Measurements from ENCODE around the gene TUBB1.
"Not testable (repeated sequence)": the region's sequence is repeated elsewhere in the genome, so short reads cannot be mapped to it uniquely, and the experiment has no call there.

Gene TUBB1

DNA sequence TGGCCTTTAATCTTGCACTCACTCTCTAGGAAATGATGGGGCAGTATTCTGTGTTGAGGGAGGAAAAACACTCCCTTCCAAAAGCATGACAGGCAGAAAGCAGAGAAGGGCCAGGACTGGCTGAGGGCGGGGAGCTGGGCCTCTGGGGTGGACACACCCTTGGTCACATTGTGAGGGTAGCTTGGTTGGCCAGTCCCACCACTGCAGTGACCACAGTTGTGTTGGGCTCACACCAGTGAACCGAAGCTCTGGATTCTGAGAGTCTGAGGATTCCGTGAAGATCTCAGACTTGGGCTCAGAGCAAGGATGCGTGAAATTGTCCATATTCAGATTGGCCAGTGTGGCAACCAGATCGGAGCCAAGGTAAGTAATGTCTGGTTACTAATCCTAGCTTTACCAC lies at the start of gene TUBB1:
Gene TUBB1, plus strand, starts transcription at position 213 of the 400 bp plus-strand sequence. Its CDS starts 94 bp downstream, at position 307.
- no peak for DNase-seq (ENCODE audit: low spot score)

DNA sequence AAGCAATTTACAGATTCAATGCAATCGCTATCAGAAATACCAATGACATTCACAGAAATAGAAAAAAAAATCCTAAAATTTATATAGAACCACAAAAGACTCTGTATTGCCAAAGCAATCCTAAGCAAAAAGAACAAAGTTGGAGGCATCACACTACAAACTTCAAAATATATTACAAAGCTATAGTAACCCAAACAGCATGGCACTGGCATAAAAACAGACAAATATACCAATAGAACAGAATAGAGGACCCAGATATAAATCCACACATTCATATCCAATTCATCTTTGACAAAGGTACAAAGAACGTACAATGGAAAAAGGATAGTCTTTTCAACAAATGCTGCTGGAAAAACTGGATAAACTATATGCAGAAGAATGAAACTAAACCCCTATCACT lies 49.8 kb upstream of the TUBB1 start:
- no peak for DNase-seq (ENCODE audit: low spot score)

DNA sequence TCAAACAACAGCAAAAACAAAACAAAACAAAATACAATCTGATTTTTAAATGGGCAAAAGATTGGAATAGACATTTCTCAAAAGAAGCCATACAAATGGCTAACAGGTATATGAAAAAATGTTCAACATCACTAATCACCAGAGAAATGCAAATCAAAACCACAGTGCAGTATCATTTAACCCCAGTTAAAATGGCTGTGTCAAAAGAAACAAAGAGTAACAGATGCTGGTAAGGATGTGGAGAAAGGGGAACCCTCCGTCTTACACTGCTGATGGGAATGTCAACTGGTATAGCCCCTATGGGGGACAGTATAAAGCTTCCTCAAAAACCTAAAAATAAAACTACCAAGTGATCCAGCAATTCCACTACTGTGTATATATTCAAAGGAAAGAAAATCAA lies 49.1 kb upstream of the TUBB1 start:
- DNase-seq (ENCODE audit: low spot score), result no peak

DNA sequence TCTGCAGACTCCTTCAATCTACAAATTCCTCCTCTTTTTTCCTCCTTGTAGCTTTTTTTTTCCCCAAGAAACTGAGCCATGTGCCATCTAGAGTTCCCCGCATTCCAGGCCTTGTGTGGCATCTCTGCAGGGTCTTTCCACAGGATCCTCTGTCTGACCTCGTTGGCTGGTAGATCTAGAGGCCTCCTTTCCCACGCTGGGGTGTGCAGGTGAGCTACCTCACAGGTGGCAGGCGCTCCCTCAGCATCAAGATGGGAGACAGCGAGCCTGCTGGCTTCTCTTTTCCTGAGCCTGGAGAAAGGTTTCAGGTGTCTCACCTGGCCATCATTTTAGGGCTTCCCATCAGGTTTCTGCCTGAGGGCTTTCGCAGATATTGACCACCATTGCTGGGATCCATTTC lies 47.8 kb upstream of the TUBB1 start:
- no peak for DNase-seq (ENCODE audit: low spot score)

DNA sequence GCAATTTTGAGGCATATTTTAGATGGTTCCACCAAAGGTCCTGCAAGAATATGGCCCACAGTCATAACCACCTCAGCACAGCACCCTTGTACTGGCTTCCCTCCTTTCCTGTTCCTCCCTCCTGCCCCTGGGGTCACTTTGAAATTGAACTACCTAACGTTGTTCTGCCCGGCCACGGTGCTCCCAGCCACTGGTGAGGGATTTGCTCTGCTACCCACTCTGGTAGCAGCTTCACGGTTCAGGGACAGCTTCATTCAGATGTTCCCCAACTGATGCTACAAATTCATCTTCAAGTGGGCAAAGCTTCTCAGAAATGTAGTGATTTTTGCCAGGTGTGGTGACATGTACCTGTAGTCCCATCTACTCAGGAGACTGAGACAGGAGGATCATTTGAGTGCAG lies 46.0 kb upstream of the TUBB1 start:
- DNase-seq (ENCODE audit: low spot score), result no peak

DNA sequence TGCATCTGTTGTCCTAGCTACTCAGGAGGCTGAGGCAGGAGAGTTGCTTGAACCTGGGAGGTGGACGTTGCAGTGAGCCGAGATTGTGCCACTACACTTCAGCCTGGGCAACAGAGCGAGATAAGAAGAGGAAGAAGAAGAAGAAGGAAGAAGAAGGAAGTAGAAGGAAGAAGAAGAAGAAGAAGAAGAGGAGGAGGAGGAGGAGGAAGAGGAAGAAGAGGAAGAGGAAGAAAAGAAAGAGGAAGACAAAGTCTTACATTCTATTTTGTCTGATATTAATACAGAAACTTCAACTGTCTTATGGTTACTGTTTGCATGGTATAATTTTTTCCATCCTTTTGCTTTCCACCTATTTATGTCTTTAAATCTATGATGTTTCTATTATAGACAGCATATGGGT lies 45.4 kb upstream of the TUBB1 start:
- no peak for DNase-seq (ENCODE audit: low spot score)

DNA sequence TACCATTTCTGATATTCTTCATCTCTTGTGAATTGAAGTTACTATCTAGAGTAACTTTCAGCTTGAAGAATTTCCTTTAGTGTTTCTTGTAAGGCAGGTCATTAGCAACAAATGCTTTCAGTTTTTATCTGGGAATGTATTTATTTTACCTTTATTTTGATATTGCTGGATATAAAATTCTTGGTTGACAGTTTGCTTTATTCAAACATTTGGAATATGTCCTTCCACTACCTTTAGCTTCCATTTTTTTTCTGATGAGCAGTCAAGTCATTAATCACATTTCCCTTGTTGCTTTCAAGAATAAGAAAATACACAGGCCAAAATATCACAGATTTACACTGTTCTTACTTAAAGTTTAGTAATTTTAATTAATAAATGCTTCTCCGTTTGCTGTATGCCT lies 43.9 kb upstream of the TUBB1 start:
- no peak for DNase-seq (ENCODE audit: low spot score)

DNA sequence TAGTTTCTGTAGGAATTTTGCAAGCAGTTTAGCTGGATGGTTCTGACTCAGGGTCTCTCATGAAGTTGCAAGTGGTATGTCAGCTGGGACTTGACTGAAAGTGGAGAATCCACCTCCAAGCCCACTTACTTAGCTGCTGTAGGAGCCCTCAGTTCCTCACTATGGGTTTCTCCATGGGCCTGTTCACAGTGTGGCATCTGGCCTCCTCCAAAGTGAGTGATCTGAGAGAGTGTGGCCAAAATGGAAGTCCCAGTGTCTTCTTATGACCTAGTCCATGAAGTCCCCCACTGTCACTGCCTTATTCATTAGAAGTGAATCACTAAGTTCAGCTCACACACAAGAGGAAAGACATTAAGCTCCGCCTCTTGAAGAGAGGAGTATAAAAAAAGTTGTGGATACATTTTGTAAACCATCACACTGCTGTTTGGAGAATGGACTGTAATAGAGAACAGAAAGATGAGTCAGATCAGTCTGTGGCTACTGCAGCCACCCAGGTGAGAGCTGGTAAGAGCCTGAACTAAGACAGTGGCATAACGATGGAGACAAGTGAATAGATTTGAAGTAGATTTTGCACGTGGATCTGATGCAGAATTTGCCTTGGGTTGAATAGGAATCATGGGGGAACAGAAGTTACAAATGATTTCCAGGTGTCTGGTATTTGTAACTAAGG lies 43.0 kb upstream of the TUBB1 start:
- no peak for DNase-seq (ENCODE audit: low spot score)

DNA sequence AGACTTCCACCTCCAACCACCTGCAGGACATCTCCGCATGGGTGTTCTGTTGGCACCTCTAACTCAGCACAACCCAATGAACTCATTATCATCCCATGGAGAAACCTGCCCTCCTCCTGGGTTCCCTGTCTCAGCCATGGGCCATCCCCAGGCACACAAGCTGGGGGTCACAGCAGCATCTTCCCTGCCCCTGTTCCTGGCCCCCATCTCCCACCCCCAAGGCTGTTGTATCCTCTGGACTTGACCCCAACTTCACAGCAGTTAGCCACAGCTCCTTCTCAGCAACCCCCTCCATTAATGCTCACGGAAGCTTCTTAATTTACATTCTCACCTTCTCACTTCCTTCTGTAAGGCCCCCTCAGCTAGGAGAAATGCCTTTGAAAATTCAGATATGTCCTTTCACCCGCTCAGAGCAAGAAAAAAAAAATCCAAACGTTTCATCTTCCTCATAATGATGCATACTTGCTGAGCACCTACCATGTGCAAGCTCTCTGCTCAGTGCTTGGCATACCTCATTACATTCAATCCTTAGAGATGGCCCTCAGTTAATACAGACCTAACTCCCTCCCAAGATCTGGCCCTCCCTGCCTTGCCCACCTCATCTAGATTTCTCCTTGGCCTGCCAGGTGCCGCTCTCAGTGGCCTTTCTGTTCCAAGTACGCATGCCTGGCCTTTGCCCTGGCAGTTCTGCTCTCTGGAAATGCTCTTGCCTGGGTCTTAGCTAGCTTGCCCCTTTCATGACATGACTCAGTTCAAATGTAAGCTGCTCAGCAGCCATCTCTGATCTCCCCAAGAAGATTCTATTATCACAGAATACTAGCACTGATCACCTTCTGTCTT lies 40.7 kb upstream of the TUBB1 start:
- no peak for DNase-seq (ENCODE audit: low spot score)

DNA sequence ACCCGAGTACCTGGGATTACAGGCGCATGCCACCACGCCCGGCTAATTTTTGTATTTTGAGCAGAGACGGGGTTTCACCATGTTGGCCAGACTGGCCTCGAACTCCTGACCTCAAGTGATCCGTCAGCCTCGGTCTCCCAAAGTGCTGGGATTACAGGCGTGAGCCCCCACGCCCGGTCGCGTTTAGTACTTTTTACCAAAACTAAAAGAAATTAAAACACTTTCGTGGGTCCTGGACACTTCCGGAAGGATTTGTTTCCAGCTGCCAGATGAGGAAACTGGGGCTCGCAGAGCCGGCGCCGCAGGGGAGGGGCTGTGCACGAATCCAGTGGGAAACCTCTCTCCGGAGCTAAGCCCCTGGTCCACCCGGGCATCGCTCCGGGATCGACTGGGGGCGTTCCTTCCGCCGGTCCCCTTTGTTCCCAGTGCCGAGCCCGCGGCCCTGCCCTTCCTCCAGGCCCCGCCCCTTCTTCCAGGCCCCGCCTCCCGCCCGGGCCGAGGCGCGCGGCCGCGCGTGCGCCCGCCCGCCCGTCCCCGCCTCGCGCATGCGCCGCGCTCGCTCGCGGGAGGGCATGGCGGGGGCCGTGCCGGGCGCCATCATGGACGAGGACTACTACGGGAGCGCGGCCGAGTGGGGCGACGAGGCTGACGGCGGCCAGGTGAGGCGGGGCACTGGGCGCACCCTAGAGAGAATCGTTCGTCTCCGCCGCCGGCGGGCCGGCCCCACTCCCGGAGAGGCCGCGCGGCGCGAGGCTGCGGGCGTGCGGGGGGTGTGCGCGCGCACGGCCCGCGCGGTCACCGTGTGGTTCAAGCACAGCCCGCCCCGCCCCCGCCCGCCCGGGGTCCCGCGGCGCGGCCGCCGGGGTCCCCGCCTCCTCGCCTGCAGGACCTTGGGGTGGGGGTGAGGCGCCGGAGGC lies 38.3 kb upstream of the TUBB1 start, which contains the start of gene NELFCD:
Gene NELFCD, plus strand, starts transcription at position 546 of the 917 bp plus-strand sequence. Its CDS starts 54 bp downstream, at position 600.
- DNase-seq (ENCODE audit: low spot score), result peak; percentile 99

DNA sequence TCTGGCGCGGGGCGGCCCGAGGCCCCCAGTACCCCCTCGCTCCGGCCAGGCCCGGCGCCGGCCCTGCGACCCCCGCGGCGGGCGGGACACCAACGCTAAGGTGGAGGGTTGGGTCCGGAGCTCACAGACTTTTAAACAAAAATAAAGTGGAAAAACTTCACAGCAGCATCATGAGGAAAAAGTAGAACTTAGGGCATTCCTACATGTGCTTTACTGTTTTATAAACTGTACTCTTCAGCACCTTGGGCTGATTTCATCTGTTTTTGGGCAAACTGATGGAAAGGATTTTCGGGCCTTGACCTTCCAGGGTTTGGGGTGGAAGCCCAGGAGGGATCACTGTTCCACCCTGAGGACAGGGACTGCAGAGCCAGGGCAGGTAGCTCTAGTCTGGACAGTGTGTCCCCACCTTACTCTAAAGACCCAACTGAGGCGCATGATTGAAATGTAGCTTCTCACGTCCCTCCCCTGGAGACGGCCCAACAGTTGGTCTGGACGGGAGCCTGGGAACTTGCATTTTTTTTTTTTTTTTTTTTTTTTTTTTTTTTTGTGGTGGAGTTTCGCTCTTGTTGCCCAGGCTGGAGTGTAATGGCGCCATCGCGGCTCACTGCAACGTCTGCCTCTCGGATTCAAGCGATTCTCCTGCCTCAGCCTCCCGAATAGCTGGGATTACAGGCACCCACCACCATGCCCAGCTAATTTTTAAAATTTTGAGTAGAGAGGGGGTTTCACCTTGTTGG lies 37.4 kb upstream of the TUBB1 start:
- DNase-seq (ENCODE audit: low spot score), result no peak

DNA sequence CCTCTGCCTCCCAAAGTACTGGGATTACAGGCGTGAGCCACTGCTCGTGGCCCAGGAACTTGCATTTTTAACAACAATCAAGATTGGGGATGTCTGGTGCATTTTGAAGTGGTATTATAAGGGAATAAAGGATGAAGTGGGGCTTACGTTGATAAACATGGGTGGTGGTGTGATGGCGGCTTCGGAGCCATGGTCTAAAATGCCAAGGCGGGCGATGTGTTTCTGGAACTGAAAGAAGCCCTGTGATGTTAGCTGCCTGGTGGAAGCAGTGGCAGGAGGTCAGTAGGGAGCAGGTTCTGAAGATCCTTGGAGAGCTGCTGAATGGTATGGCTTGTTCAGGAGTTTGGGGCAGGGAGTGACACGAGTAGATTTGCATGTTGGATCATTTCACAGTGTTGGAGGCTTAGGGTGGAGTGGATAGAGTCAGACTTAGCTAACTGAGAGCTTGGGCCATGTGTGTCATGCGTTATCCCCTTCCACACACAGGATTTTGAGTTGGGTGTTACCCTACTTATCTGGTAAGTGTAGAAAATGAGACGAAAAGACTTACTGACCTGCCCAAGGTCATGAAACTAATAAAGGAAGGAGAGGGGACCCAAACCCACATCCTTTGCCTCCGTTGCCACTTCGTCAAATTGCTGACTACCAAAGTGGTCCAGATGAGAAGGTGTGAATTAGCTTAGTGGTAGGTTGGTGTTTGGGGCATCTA lies 36.7 kb upstream of the TUBB1 start:
- DNase-seq (ENCODE audit: low spot score), result no peak

DNA sequence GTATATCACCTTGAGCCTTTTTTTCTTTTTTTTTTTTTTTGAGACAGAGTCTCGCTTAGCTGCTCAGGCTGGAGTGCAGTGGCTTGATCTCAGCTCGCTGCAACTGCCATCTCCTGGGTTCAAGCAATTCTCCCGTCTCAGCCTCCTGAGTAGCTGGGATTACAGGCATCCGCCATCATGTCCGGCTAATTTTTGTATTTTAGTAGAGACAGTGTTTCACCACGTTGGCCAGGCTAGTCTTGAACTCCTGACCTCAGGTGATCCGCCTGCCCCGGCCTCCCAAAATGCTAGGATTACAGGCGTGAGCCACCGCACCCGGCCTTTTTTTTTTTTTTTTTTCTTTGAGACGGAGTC lies 36.1 kb upstream of the TUBB1 start:
- not testable (repeated sequence) for DNase-seq (ENCODE audit: low spot score)

DNA sequence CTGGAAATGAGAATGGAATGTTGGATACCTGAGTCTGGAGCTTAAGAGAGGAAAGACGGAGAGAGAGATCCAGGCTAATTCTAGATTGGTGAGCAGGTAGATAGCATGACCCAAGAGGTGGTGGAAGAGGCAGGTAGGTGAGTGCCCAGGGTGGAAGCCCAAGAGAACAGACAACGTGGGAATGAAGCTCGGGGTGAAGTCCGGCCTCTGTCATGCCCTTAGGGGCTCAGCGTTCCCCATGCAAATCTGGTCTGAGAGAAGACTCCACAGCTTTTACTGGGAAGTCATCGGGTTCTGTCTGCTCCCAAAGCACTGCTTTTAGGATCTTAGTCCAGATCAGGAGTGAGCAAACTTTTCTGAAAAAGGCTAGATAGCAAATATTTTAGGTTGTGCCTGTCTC lies 34.5 kb upstream of the TUBB1 start:
- DNase-seq (ENCODE audit: low spot score), result no peak

DNA sequence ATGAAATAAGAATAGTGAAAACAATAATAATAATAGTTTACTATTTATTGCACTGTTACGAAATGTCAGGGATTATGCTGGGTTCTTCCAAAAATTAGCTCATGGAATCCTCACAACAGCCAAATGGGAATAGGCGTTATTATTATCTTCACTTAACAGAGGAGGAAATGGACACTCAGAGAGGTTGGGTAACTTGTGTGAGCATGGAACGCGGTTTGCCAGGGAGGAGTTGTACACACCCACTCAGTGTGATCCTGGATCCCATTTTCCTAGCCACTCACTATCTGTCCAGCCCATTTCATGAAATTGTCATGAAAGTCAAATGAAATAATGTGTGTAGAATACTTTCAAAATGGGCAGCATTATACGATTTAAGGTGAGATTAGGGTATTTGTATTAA lies 33.6 kb upstream of the TUBB1 start:
- DNase-seq (ENCODE audit: low spot score), result no peak

DNA sequence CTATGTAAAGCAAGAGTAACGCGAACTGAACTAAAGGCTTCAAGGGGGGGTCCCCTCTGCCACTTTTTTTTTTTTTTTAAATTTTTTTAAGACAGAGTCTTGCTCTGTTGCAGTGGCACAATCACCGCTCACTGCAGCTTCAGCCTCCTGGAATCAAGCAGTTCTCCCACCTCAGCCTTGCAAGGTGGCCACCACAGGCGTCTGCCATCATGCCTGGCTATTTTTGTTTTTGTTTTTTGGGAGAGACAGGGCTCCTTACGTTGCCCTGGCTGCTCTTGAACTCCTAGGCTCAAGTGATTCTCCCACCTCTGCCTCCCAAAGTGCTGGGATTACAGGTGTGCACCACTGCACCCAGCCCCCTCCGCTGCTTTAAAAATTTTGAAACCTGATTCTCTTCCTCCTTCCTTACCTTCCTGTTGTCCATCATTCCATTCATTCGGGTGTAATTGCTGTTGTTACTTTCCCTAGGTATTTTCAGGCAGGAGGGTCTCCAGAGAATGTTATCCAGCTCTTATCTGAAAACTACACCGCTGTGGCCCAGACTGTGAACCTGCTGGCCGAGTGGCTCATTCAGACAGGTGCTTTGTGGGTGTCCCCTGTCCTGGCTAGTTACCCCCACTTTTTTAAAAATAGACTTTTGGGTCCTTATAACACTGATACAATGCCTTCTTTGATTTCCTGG lies 32.8 kb upstream of the TUBB1 start:
- DNase-seq (ENCODE audit: low spot score), result no peak

DNA sequence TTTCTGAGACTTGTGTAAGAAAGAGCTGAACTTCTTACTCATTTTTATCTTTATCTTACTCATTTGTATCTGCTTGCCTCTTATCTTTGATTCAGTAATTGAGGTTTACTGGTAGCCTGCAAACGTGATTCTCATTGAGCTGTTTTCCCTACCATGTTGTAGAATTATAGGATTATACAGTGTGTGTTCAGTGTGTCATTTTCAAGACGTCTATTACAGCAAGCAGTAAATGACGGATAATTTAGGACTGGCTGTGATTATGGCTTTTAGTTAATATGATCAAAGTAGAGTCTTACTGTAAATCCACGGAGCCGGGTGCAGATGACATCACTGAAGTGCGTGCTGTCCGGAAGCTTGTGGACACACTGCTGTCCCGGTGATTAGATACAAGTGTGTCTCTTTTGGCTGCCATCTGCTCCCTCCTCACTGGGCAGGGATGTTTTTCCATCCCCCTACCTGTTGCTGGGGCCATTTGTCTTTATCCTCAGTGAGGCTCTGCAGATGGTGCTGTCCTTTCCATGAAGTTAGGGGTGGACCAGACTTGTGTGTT lies 32.2 kb upstream of the TUBB1 start:
- no peak for DNase-seq (ENCODE audit: low spot score)

DNA sequence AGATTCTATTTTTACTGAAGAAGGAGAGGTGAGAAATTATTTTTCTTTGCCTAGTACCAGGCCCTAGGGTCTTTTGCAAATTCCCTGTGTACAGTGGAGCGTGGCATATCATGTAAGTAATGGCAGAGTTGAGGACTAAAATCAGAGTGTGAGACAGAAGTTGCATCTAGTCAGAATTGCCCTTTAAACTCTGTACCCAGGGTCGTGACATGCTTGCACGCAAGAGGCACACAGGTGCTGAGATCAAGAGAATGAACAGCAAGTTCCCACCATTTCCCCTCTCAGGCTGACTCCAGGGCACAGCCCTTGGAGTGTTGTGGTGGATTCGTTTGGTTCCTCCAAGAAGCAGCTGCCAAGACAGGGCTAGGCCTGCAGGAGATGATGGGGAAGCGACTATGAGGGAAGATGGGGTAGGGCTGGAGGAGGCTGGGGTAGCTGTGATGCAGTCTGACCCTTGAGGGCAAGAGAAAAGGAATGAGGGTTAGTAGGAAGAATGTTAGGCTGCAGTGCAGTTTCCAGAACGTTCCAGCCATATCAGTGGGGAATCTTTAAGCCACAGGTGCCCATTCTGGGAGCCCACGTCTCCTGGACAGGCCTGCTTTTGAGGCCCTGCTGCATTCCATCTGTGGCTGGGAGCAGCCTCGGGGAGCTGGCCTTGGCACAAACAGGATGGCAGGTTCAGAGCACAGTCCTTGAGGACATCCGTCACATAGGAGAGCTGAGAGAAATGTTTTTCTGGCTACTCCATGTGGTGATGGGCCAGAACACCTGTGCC lies 31.3 kb upstream of the TUBB1 start:
- no peak for DNase-seq (ENCODE audit: low spot score)

DNA sequence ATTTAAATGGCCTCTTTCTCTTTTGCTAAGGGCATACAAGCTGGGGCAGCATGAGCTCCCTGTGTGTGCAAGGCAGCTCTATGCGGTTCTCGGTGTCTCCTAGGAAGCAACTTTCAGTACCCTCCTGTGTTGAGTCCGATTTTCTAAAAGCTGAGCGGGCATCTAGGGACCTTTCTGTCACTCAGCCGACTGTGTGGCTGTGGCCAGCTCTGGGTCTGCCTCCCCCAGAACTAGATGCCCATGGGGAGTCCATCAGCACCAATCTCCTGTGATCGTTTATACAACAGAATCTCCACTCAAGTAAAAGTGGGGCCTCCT lies 30.7 kb upstream of the TUBB1 start:
- no peak for DNase-seq (ENCODE audit: low spot score)

DNA sequence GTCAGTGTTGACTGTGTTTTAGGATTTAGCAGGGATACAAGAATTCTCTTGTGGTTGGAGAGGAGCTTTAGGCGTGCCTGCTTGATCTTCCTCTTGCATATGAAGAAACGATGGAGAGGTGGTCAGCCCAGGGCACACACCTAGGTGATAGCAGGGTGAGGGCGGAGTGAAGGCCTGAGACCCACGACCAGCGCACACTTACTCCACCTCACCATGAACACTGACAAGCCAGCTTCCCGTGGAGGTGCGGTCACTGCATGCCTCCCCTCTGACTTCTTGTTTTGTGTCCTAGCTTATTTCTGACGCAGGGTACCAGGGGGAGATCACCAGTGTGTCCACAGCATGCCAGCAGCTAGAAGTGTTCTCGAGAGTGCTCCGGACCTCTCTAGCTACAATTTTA lies 30.0 kb upstream of the TUBB1 start:
- DNase-seq (ENCODE audit: low spot score), result no peak
